Karpas-422 (cell line): Measurements from ENCODE around the gene ACAP1. TPM values are rescaled to one million over a fixed set of nuclear protein-coding genes. Genes with fewer than 3 reads are reported as not detected.

Experiments
- DNase-seq: peaks from one replicate; pipeline ENCODE4 v3.0.0-alpha.2; 2015
- H2AFZ ChIP-seq: fragments of 200-600 bp; sonication (generic); 2 replicates; pipeline ENCODE4 v1.6.1; 2014; ENCODE audit warnings: antibody characterized with exemption, low read length, mixed read lengths
- H3K27ac ChIP-seq: fragments of 200-600 bp; sonication (generic); 2 replicates; pipeline ENCODE4 v1.5.1; 2014; ENCODE audit warnings: mild to moderate bottlenecking, low read length, moderate library complexity
- H3K27me3 ChIP-seq: fragments of 200-600 bp; sonication (generic); 2 replicates; pipeline ENCODE4 v1.6.1; 2014; ENCODE audit warnings: low read length, mixed read lengths
- H3K36me3 ChIP-seq: fragments of 200-600 bp; sonication (generic); 2 replicates; pipeline ENCODE4 v1.6.1; 2014; ENCODE audit warnings: low read length, mixed read lengths; ENCODE audit not compliant: insufficient read depth
- H3K4me1 ChIP-seq: fragments of 200-600 bp; sonication (generic); 2 replicates; pipeline ENCODE4 v1.6.1; 2014; ENCODE audit warnings: mild to moderate bottlenecking, low read length, mixed read lengths
- H3K4me2 ChIP-seq: fragments of 200-600 bp; sonication (generic); 2 replicates; pipeline ENCODE4 v1.6.1; 2014; ENCODE audit warnings: low read length, low read depth, mild to moderate bottlenecking; ENCODE audit not compliant: poor library complexity, severe bottlenecking
- H3K4me3 ChIP-seq: fragments of 200-600 bp; sonication (generic); 2 replicates; pipeline ENCODE4 v1.5.1; 2014; ENCODE audit warnings: mild to moderate bottlenecking, antibody characterized with exemption, low read length, mixed read lengths
- H3K79me2 ChIP-seq: fragments of 200-600 bp; sonication (generic); 2 replicates; pipeline ENCODE4 v1.6.1; 2014; ENCODE audit warnings: mild to moderate bottlenecking, low read length, mixed read lengths
- H3K9ac ChIP-seq: fragments of 200-600 bp; sonication (generic); 2 replicates; pipeline ENCODE4 v1.6.0; 2014; ENCODE audit warnings: low read length
- H3K9me2 ChIP-seq: fragments of 200-600 bp; sonication (generic), shearing (Covaris generic); replicated peaks from 2 replicates; pipeline ENCODE4 v1.6.0; 2014; ENCODE audit warnings: mild to moderate bottlenecking, low read length, moderate library complexity; ENCODE audit not compliant: insufficient read depth
- H3K9me3 ChIP-seq: fragments of 300-700, 200-600 bp; sonication (generic); 2 replicates; pipeline ENCODE4 v1.6.1; 2014; ENCODE audit warnings: low read length, mixed read lengths
- H4K20me1 ChIP-seq: fragments of 200-600 bp; sonication (generic); 2 replicates; pipeline ENCODE4 v1.6.1; 2014; ENCODE audit warnings: mild to moderate bottlenecking, antibody characterized with exemption, low read length, low read depth; ENCODE audit not compliant: insufficient read depth
- total RNA-seq: library from RNA; depleted of rRNA; stranded (reverse); fragments of >200 nt; shearing (Covaris generic); gene quantifications from 2 replicates; pipeline ENCODE4 v1.2.3, GENCODE V29; 2014; ENCODE audit warnings: low replicate concordance

The ACAP1 gene
- total RNA-seq, 1 experiment from 2014 or later, result 51.0 TPM

GRCh38 chr17:7374353-7374752 is 38.0 kb downstream of the ACAP1 start:
- H4K20me1 ChIP-seq, result no peaks in the 10 kb centered on the region
- no peak overlapping the region for H2AFZ ChIP-seq
- no peak overlapping the region for H3K27ac ChIP-seq
- H3K9me2 ChIP-seq, result no peaks in the 10 kb centered on the region
- H3K9ac ChIP-seq, result no peak overlapping the region
- H3K27me3 ChIP-seq, result no peaks in the 10 kb centered on the region
- no peak overlapping the region for H3K4me2 ChIP-seq
- H3K4me1 ChIP-seq, result no peaks in the 10 kb centered on the region
- no peaks in the 10 kb centered on the region for H3K79me2 ChIP-seq
- H3K4me3 ChIP-seq, result no peak overlapping the region
- no peak for DNase-seq
- 0 out of 2 replicates have a peak, but pooled peaks cover 2% of the 10 kb centered on the region for H3K9me3 ChIP-seq
- H3K36me3 ChIP-seq, result no peaks in the 10 kb centered on the region

DNA sequence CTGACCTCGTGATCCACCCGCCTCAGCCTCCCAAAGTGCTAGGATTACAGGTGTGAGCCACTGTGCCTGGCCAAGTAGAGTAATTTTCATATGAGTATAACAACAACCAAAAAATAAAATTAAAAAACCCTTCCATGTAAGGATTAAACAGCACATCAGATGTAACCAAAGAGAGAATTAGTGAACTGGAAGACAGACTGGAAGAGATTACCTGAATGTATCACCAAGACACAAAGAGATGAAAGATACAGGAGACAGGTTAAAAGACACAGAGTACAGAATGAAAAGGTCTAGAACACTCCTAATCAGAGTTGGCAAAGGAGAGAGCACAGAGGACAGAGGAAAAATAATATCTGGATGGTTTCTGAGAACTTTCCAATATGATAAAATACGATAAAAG is 42.8 kb downstream of the ACAP1 start:
- no peaks in the 10 kb centered on the region for H3K27me3 ChIP-seq
- H3K4me2 ChIP-seq, result no peak overlapping the region
- H3K4me1 ChIP-seq, result peaks cover 9% of the 10 kb centered on the region
- no peak overlapping the region for H3K4me3 ChIP-seq
- no peaks in the 10 kb centered on the region for H3K79me2 ChIP-seq
- H3K9me2 ChIP-seq, result no peaks in the 10 kb centered on the region
- no peak overlapping the region for H3K27ac ChIP-seq
- H4K20me1 ChIP-seq, result no peaks in the 10 kb centered on the region
- no peak overlapping the region for H3K9ac ChIP-seq
- H3K36me3 ChIP-seq, result no peaks in the 10 kb centered on the region
- H3K9me3 ChIP-seq, result 0 out of 2 replicates have a peak, but pooled peaks cover 2% of the 10 kb centered on the region
- H2AFZ ChIP-seq, result no peak overlapping the region
- no peak for DNase-seq

DNA sequence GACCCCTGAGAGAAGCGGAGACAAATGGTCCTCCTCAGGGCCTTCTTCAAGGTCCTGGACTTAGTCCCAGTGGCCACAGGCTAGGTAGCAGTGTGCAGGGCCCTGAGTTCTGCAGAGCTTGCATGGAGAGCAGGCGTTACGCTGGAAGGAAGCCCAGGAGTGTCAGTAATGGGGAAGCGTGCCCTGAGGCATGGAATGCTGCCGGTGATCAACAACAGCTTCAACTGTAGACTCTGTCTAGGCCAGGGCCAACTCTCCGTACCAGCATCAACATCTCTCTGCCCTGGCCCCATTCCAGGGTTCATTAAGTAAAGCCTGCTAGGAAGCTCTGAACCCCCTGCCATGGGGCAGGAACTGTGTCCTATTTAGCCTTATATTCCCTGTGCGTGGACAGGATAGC is 44.0 kb downstream of the ACAP1 start:
- Histone ChIP-seq H4K20me1 (no peaks in the 10 kb centered on the region), H3K27me3 (no peaks in the 10 kb centered on the region), H3K27ac (no peak overlapping the region), H3K79me2 (no peaks in the 10 kb centered on the region), H2AFZ (no peak overlapping the region), H3K9me3 (0 out of 2 replicates have a peak, but pooled peaks cover 2% of the 10 kb centered on the region), H3K4me2 (no peak overlapping the region), H3K36me3 (no peaks in the 10 kb centered on the region), H3K4me1 (peaks cover 15% of the 10 kb centered on the region), H3K9me2 (no peaks in the 10 kb centered on the region), H3K4me3 (no peak overlapping the region), H3K9ac (no peak overlapping the region)
- DNase-seq, result no peak

DNA sequence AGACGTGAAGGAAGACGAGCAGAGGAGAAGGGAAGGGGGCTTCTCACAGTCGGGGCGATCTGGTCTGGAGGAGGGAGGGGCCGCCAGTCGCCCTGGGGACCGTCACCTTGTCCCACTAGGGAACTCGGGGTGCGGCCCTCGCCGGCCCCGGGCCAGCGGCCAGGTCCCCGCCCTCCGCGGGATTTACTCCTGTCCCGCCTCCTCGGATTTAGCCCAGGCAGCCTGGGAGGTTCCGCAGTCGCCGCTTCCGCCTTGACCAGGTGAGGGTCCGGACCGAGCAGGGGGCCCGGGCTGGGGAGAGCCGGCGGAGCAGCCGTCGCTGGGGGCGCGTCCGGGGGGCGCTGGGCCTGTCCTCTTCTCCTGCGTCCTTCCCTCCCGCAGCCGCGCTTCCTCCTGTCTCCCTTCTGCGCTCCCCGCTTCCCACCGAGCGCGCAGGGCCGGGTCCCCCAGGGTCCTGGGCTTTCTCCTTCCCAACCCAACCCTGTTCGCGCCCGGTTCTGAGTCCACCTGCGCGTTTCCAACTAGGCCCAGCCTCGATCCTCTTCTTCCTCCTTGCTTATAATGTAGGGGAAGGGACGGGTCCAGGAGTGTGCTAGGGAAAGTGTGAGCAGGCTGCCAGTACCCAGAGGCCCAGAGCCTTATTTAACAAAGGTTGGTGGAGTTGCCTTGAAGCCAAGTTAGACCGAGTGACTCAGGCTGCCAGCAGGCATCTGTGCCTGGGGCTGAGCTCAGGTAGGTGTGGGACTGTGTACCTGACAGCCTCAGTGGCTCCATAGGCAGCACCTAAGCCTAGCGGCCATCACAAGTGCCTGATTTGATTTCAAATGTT is 44.7 kb downstream of the ACAP1 start, which contains the start of gene TNK1:
TSS of gene TNK1 (plus strand) at position 235 of the 829 bp plus-strand sequence. CDS start 1,838 bp downstream, outside the sequence.
- no peaks in the 10 kb centered on the region for H3K9me2 ChIP-seq
- H3K79me2 ChIP-seq, result no peaks in the 10 kb centered on the region
- no peak for DNase-seq
- H3K27me3 ChIP-seq, result no peaks in the 10 kb centered on the region
- no peaks in the 10 kb centered on the region for H3K36me3 ChIP-seq
- H3K9ac ChIP-seq, result no peak within 1 kb of the TSS
- no peak within 1 kb of the TSS for H3K27ac ChIP-seq
- H4K20me1 ChIP-seq, result no peaks in the 10 kb centered on the region
- peaks cover 15% of the 10 kb centered on the region for H3K4me1 ChIP-seq
- H3K4me2 ChIP-seq, result no peak within 1 kb of the TSS
- no peak within 1 kb of the TSS for H2AFZ ChIP-seq
- 0 out of 2 replicates have a peak, but pooled peaks cover 2% of the 10 kb centered on the region for H3K9me3 ChIP-seq
- H3K4me3 ChIP-seq, result no peak within 1 kb of the TSS

DNA sequence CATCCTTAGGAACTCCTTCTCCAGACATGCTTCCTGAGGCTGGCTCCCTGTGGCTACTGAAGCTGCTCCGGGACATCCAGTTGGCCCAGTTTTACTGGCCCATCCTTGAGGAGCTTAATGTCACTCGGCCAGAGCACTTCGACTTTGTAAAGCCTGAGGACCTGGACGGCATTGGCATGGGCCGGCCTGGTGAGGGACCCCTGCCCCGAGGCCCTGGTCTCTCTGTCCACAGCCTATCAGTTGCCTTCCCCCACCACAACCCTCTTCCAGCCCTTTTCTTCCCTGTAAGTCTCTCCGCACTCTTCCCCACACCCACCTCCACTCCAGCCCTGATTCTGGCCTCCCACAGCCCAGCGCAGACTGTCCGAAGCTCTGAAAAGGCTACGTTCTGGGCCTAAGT is 46.6 kb downstream of the ACAP1 start:
- no peak overlapping the region for H2AFZ ChIP-seq
- no peak for DNase-seq

DNA sequence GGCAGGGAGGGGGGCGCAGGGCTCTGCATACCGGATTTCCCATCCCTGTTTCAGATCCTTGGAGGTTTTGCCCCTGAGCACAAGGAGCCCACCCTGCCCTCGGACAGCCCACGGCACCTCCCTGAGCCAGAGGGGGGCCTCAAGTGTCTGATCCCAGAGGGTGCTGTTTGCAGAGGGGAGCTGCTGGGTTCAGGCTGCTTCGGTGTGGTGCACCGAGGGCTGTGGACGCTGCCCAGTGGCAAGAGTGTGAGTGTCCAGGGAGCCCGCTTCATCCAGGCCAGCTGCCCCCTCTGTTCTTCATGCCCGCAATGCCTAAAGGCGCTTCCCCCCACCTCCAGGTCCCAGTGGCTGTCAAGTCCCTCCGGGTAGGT is 47.0 kb downstream of the ACAP1 start:
- no peaks in the 10 kb centered on the region for H3K36me3 ChIP-seq
- no peaks in the 10 kb centered on the region for H4K20me1 ChIP-seq
- H3K9ac ChIP-seq, result peak overlapping the region; percentile 72
- DNase-seq, result no peak
- no peaks in the 10 kb centered on the region for H3K27me3 ChIP-seq
- H3K79me2 ChIP-seq, result no peaks in the 10 kb centered on the region
- H2AFZ ChIP-seq, result no peak overlapping the region
- H3K9me2 ChIP-seq, result no peaks in the 10 kb centered on the region
- peak overlapping the region; percentile 88 for H3K4me2 ChIP-seq
- peaks cover 15% of the 10 kb centered on the region for H3K4me1 ChIP-seq
- no peak overlapping the region for H3K27ac ChIP-seq
- peak overlapping the region; percentile 72; the same call in 1 of the 2 replicates for H3K4me3 ChIP-seq
- 0 out of 2 replicates have a peak, but pooled peaks cover 2% of the 10 kb centered on the region for H3K9me3 ChIP-seq

More for the DNA sequence above, 46.6 kb downstream of the ACAP1 start:
- H3K36me3 ChIP-seq, result no peaks in the 10 kb centered on the region
- H3K27me3 ChIP-seq, result no peaks in the 10 kb centered on the region
- H3K9ac ChIP-seq, result no peak overlapping the region
- no peaks in the 10 kb centered on the region for H3K9me2 ChIP-seq
- no peaks in the 10 kb centered on the region for H4K20me1 ChIP-seq
- no peak overlapping the region for H3K4me3 ChIP-seq
- H3K27ac ChIP-seq, result no peak overlapping the region
- no peaks in the 10 kb centered on the region for H3K79me2 ChIP-seq
- H3K4me2 ChIP-seq, result no peak overlapping the region
- H3K9me3 ChIP-seq, result 0 out of 2 replicates have a peak, but pooled peaks cover 2% of the 10 kb centered on the region
- peaks cover 15% of the 10 kb centered on the region for H3K4me1 ChIP-seq

- peaks cover 15% of the 10 kb centered on the region for H3K4me1 ChIP-seq
- 0 out of 2 replicates have a peak, but pooled peaks cover 2% of the 10 kb centered on the region for H3K9me3 ChIP-seq
- peak overlapping the region; percentile 87; the same call in 1 of the 2 replicates for H2AFZ ChIP-seq
- DNase-seq, result peak; percentile 90
- H3K79me2 ChIP-seq, result no peaks in the 10 kb centered on the region
- peak overlapping the region; percentile 72 for H3K9ac ChIP-seq
- H3K4me2 ChIP-seq, result peak overlapping the region; percentile 88
- H3K27me3 ChIP-seq, result no peaks in the 10 kb centered on the region
- no peaks in the 10 kb centered on the region for H4K20me1 ChIP-seq
- H3K36me3 ChIP-seq, result no peaks in the 10 kb centered on the region
- no peaks in the 10 kb centered on the region for H3K9me2 ChIP-seq
- H3K27ac ChIP-seq, result no peak overlapping the region
- H3K4me3 ChIP-seq, result peak overlapping the region; percentile 72
Observed at GRCh38 chr17:7383742-7384488, 47.6 kb downstream of the ACAP1 start.
